ENCODE data around the gene FIGN. TPM values are rescaled to one million over a fixed set of nuclear protein-coding genes. Genes with fewer than 3 reads are reported as not detected.
A peak's percentile ranks its signal among the peaks of the same experiment; 100 is the strongest.

The FIGN gene
- total RNA-seq, 1 donor, result 3.5 TPM

DNA sequence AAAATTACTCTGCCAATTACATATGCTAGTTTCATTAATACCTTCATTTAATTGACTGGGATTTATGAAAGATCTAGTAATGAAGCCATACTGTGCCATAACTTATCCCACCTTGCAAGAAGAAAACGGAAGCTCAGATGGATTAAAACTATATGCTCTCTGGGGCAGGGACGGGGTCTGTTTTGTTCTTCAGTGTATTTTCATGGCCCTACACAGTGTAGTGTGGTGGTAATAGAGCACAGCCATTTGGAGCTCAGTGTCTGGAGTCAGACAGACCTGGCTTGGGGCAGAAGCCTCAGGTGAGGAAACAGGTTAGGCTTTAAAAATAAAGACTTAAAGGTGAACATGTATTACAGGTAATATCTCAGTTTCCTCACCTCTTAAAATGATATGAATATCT is 62.3 kb downstream of the FIGN start:
- no peak overlapping the region for H3K4me3 ChIP-seq (ENCODE audit: low read depth, low read length)
- no peak for DNase-seq (ENCODE audit: low read depth)
- TF ChIP-seq, protein P1, sequence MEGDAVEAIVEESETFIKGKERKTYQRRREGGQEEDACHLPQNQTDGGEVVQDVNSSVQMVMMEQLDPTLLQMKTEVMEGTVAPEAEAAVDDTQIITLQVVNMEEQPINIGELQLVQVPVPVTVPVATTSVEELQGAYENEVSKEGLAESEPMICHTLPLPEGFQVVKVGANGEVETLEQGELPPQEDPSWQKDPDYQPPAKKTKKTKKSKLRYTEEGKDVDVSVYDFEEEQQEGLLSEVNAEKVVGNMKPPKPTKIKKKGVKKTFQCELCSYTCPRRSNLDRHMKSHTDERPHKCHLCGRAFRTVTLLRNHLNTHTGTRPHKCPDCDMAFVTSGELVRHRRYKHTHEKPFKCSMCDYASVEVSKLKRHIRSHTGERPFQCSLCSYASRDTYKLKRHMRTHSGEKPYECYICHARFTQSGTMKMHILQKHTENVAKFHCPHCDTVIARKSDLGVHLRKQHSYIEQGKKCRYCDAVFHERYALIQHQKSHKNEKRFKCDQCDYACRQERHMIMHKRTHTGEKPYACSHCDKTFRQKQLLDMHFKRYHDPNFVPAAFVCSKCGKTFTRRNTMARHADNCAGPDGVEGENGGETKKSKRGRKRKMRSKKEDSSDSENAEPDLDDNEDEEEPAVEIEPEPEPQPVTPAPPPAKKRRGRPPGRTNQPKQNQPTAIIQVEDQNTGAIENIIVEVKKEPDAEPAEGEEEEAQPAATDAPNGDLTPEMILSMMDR (IDR thresholded peaks at IDR 0.05; ENCODE audit: insufficient read depth, low read depth, low read length), result no peak

DNA sequence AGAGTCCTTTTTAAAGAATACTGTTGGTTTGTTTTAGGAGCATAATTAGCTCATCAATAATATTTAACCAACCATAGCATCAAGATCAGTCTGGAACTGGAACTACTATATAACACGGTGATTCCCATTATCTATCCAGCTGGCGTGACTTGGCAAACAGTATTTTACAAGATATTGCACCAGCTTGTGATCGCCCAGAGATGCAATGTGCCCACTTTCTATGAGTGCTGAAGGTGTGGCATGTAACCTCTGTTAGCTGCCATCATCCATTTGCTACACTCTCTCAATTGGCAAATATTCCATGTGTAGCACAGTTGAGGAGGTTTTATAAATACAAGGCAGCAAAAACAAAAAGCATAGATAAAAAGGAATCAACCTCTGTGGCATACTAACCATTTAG is 64.9 kb downstream of the FIGN start:
- no peak overlapping the region for H3K4me3 ChIP-seq (ENCODE audit: low read depth, low read length)
- no peak for DNase-seq (ENCODE audit: low read depth)
- TF ChIP-seq, protein P1 (IDR thresholded peaks at IDR 0.05; ENCODE audit: insufficient read depth, low read depth, low read length), result no peak

DNA sequence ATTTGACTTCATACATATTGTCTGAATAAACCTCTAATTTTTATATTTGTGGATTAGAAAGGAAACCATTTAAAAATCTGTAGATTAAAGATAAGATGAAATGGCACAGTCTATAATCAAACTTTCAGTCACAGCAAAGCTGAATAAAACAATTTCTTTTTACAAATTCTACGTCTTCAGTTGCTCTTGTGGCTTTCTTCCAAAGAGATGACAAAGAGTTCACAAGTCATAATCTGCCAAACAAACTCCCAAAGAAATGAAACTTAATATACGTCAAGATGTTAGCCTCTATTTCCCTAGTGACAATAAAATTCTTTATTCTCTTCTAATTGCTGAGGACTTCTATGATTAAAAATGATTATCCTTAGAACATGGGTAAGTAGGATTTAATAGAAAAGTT is 66.3 kb downstream of the FIGN start:
- TF ChIP-seq, protein P1 (IDR thresholded peaks at IDR 0.05; ENCODE audit: insufficient read depth, low read depth, low read length), result no peak
- no peak overlapping the region for H3K4me3 ChIP-seq (ENCODE audit: low read depth, low read length)
- no peak for DNase-seq (ENCODE audit: low read depth)

DNA sequence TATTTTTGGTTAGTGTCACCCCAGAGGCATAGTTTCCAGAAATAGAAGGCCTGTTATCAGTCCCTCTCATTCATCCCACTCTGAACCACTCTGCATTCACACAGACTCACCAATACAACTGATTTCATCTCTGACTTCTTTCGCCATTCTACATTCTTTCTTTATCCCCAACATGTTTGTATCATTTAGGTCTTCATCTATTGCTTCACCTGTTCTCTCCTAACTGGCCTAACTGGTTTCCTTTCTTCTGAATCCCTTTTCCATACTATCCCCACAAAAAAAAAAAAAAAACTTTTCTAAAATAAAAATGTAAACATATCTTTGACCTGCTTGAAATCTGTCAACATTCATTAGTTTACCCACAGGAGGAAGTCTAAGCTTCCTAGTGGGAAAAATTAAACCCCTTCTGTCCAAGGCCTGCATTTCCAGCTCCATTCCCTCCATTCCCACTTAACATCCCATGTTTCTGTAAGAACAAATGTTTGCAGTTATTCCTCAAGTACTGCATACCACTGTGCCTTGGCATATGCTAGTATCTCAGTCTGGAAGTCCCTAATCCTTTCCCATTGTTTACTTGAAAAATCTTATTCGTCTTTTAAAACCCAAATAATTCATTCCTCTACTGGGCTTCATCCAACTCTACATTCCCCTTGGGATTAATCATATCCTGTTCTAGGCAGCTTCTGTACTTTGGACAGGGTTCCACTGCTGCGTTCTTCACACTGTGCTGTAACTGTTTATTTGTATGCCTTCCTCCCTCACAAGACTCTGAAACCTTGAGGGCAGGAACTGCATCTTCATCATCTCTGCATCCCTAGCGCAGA is 68.5 kb downstream of the FIGN start:
- peak; percentile 93 for DNase-seq (ENCODE audit: low read depth)
- TF ChIP-seq, protein P1 (IDR thresholded peaks at IDR 0.05; ENCODE audit: insufficient read depth, low read depth, low read length), result no peak
- H3K4me3 ChIP-seq (ENCODE audit: low read depth, low read length), result no peak overlapping the region

DNA sequence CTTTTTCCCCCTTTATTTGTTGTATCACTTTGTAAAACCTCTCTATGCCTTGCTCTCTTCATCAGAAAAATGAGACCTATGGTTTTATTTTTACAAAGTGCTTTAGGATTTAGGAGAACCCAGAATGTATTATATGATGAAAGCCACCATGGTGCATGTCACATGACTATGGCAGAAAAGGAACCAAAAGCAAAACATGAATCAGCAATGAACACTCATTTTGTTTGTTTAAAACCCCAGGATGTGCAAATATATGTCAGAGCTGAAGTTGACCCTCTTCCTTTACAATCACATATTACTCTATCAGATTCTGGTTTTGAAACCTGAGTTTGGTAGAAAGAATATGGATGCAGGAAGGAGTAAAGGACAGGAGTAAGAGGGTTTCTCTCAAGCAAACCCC is 70.0 kb downstream of the FIGN start:
- H3K4me3 ChIP-seq (ENCODE audit: low read depth, low read length), result no peak overlapping the region
- TF ChIP-seq, protein P1 (IDR thresholded peaks at IDR 0.05; ENCODE audit: insufficient read depth, low read depth, low read length), result no peak
- DNase-seq (ENCODE audit: low read depth), result peak; percentile 33

DNA sequence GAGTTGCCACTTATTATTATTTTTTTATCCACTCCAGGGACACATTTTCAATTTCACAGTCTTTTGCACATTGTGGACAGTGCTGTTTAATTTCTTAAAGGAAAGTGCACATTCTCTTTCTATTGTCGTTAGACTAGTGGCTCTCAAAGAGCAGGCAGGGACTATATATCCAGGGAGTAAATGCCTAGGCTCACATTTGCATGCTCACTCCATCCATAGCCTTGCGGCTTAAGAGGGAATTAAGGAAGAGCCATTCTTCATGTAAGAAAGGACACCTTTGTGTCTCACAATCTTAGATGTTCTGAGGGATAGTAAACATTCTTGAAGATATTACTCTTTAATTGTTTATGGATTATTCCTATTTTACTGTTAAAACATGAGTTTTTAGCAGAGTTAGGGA is 70.8 kb downstream of the FIGN start:
- TF ChIP-seq, protein P1 (IDR thresholded peaks at IDR 0.05; ENCODE audit: insufficient read depth, low read depth, low read length), result no peak
- H3K4me3 ChIP-seq (ENCODE audit: low read depth, low read length), result no peak overlapping the region
- DNase-seq (ENCODE audit: low read depth), result no peak

DNA sequence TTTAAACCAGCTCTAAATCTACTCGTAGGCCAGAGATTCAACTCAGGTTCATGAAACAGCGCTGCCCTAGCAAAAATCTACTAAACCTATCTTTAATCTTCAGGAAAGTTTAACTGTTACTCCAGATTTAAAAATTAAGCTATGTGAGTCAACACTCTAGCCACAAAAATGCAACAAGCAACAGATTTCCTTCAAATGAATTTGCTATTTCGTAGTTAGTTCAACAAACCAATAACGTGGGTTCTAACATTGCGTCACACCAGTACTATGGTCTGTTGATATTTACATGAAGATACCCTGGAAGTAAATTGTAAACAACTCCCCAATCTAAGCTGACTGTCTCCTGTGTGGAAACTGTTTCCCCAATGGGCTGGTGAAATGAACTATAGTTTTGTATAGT is 71.2 kb downstream of the FIGN start:
- no peak overlapping the region for H3K4me3 ChIP-seq (ENCODE audit: low read depth, low read length)
- peak; percentile 97 for DNase-seq (ENCODE audit: low read depth)
- TF ChIP-seq, protein P1 (IDR thresholded peaks at IDR 0.05; ENCODE audit: insufficient read depth, low read depth, low read length), result no peak

Data from fibroblast of villous mesenchyme (primary cell).